PC-3 (cell line): ENCODE measurements around the gene ZNF862.

Experiments used
- CTCF ChIP-seq: fragments of 300-600 bp; sonication (generic); conservative IDR thresholded peaks from 2 replicates; pipeline ENCODE4 v1.5.1; 2017; ENCODE audit warnings: antibody characterized with exemption, low read depth, mild to moderate bottlenecking, low read length
- EZH2 ChIP-seq: fragments of 300-600 bp; sonication (generic); IDR thresholded peaks from one replicate; pipeline ENCODE4 v1.6.1; 2017; ENCODE audit warnings: antibody characterized with exemption, mild to moderate bottlenecking, low read length; ENCODE audit not compliant: unreplicated experiment
- EZH2phosphoT487 ChIP-seq: fragments of 300-600 bp; sonication (generic); IDR thresholded peaks from 2 replicates; pipeline ENCODE4 v1.6.1; 2018; ENCODE audit warnings: mild to moderate bottlenecking, antibody characterized with exemption, low read length, borderline replicate concordance

DNA sequence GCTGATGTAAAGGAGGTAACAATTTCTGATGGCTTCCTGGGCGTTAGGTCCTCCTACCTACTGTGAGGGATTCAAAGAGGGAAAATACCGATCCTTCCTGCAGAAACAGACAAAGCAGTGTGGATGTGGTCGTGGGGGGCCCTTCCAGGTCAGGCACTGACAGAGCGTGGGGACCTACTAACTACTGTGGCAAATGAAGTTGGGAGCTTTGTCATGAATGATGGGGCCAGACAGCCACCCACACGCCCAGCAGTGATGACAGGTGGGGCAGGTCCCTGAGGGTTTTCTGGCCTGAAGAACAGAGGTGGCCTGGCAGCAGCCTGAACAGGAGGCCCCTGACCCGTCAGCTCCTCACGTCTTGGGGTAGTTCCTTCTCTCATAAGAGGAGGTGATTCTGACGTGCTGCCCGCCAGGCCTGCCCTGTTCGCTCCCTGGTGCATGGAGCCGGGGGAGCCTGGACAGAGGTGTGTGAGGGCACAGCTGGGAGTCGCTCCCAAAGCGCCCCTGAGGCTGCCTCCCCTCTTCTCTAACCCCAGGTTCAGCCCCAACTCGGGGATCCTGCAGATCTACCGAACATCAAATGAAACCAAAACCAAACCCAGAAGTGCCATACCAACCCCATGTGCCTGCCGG lies 39.8 kb downstream of the ZNF862 start:
- no peak for TF ChIP-seq CTCF
- TF ChIP-seq EZH2 = no peak
- TF ChIP-seq EZH2phosphoT487 = no peak
